ENCODE results near the gene WFDC12.

The WFDC12 gene

GRCh38 chr20:45088247-45088646, 36.0 kb downstream of the WFDC12 start:
- no peak for DNase-seq

DNA sequence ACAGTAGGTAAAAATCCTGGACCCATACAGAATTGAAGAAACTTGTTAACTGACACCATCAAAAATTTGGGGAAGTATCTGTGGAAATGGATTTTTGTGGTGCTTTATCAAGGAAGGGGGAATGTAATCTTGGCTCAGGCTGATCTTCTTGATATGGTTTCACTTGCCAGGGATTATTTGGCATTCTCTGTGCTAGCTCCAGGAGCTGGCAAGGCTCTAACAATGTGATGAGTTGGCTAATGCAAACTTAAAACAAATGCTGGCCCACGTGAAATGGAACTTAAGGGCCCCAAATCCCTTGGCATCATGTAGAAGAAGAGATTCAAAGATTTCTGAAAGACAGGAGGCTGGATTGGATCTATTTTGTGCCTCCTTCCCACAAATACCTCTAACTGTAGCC, 36.5 kb downstream of the WFDC12 start:
- no peak for DNase-seq

GRCh38 chr20:45087097-45087790, 37.0 kb downstream of the WFDC12 start:
- DNase-seq, result no peak

GRCh38 chr20:45085867-45086266, 38.4 kb downstream of the WFDC12 start:
- no peak for DNase-seq

DNA sequence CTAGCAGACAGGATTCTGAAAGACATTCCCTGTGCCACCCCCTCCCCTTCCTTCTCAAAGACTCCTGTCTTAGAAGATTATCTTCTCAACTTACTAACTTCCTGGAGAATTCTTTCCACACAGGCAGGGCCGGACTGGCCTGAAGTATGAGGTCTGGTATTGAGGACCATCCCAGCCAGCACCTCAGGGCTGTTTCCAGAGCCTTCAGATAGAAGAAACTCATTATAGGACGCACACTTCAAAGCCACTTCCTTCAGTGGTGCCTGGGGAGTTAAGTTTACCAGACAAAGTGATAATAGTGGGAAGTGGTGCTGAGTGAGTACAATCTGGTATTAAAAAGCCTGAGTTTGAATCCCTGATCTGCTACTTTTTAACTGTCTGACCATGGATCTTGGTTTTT, 39.0 kb downstream of the WFDC12 start:
- no peak for DNase-seq

DNA sequence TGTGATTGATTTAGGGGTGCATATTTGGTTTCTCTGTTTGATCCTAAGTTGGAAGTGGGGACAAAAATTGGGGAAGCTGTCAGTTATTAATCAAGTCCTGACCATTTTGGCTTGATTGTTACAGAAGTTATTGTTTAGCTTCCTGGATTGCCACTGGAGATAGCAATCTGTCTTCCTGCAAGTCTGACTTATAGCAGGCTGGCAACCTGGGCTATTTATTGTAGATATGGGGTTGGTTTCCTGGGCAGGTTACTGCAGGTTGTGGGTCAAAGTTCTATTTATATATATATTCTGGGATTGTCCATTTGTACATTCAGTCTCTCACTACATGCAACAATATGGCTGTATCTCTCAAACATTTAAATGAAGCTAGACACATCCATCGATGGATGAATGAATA, 41.1 kb downstream of the WFDC12 start:
- no peak for DNase-seq

- DNase-seq, result no peak
Measured at GRCh38 chr20:45082468-45082867, 41.8 kb downstream of the WFDC12 start.

DNA sequence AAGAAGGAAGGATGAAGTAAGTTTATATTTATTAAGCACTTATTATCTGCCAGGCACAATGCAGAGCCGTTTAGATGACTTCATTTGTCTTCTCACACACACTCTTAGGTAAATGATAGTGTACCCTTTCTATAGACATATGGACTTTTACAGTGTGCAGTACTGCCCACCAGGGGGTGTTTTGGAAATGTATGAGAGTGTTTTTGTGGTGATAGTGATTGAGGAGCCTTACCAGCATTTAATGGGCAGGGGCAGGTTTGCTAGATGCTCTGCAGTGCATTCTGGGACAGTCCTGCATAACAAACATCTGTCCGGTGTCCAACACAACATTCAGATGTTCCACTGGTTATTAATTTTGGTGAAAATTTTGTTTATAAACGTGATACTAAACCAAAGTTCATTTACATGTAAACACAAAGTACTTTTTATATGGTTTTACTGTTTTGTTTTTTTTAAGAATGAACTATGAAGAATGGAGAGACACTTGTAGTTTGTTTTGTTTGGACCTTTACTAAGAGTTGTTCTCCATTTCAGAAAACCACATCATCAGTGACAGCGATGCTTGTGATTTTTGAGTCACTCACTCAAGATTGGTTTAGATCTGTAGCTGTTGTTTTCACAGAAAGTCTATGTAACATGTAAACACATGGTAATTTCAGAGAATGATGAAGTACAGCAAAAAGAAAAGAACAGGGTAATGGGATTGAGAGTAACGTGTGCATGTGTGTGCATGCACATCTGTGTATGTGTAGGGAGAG, 43.2 kb downstream of the WFDC12 start:
- DNase-seq, result no peak

DNA sequence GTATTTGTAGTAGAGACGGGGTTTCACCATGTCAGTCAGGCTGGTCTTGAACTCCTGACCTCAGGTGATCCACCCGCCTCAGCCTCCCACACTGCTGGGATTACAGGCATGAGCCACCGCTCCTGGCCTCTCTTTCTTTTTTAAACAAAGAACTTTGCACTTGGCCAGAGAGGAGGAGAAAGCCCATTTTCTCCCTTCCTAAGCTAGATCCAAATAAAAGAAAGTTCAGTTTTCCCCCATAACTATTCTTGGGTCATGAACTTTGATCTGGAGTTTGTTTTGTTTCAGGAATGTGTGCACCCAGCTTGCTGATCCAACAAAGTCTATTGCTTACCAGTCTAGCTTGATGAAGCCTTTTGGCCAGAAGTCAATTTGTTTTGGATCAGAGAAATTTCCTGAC, 46.7 kb downstream of the WFDC12 start:
- DNase-seq, result no peak

Measured in CD4-positive, alpha-beta T cell treated with Interleukin-4 for 1 hour (primary cell).